Measurements from ENCODE around the gene FADS1.

DNA sequence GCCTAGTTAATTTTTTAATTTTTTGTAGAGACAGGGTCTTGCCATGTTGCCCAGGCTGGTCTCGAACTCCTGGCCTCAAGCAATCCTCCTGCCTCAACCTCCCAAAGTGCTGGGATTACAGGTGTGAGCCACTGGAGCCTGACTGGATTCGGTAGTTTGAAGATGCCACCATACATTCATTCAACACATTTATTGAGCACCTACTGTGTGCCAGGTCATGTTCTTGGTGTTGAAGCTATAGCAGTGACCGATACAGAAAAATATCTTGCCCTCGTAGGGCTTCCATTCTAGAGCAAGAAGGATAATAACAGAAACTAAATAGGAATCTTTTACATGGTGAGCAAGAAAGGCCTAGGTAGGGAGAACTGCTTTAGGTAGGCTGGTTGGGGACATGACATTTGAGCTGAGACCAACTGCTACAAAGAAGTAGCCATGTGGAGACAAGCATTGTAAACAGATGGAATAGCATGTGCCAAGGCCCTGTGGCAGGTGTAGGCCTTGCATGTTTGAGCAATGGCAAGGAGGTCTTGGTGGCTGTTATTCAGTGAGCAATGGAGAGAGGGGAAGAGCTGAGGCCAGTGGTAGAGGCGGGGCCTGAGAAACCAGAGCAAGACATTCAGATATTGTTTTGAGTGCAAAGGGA lies 66.1 kb downstream of the FADS1 start:
- TF ChIP-seq, protein P1, sequence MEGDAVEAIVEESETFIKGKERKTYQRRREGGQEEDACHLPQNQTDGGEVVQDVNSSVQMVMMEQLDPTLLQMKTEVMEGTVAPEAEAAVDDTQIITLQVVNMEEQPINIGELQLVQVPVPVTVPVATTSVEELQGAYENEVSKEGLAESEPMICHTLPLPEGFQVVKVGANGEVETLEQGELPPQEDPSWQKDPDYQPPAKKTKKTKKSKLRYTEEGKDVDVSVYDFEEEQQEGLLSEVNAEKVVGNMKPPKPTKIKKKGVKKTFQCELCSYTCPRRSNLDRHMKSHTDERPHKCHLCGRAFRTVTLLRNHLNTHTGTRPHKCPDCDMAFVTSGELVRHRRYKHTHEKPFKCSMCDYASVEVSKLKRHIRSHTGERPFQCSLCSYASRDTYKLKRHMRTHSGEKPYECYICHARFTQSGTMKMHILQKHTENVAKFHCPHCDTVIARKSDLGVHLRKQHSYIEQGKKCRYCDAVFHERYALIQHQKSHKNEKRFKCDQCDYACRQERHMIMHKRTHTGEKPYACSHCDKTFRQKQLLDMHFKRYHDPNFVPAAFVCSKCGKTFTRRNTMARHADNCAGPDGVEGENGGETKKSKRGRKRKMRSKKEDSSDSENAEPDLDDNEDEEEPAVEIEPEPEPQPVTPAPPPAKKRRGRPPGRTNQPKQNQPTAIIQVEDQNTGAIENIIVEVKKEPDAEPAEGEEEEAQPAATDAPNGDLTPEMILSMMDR (IDR thresholded peaks at IDR 0.05), result no peak
- TF ChIP-seq POLR2A (IDR thresholded peaks at IDR 0.05), result no peak

All from Peyer's patch (tissue), 4 donors.